Activated CD4-positive, alpha-beta T cell treated with anti-CD3 and anti-CD28 coated beads, Interleukin-2, Interleukin-4, amounts not matched to agents 100 ng/mL and 50 ng/mL, durations not matched to agents 16 hours and 8 hours (primary cell): Measurements from ENCODE around the gene CBLIF.
"Not testable (repeated sequence)": the region's sequence is repeated elsewhere in the genome, so short reads cannot be mapped to it uniquely, and the experiment has no call there.

ENCODE experiments used
- DNase-seq: peaks from one replicate; pipeline ENCODE4 v3.0.0-alpha.2; 2020; ENCODE audit warnings: low spot score

CBLIF gene

DNA sequence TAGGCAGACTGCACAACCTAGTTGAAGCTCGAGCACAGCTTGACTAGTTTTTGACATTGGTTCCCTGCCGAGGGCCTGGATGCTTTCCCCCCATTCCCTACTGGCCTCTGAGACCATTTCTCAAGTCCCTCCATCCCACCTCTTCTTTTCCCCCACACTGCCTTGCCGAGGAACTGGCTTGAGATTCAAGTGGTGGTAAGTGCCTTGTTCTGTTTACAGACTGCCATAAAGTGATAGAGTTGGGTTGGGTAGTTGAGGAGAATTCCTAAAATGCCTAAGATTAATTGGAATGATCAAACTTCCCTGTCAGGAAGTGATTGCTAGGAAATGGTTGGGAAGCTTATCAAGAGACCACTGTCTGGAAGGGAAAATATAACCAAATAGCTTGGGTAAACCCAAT, 50.9 kb downstream of the CBLIF start:
- no peak for DNase-seq

- DNase-seq: no peak
Measured at GRCh38 chr11:59792507-59792906, 52.8 kb downstream of the CBLIF start.

GRCh38 chr11:59791639-59792038, 53.7 kb downstream of the CBLIF start:
- no peak for DNase-seq

GRCh38 chr11:59787816-59788215, 57.5 kb downstream of the CBLIF start:
- no peak for DNase-seq

- DNase-seq: no peak
Measured at GRCh38 chr11:59787255-59787588, 58.1 kb downstream of the CBLIF start.

DNA sequence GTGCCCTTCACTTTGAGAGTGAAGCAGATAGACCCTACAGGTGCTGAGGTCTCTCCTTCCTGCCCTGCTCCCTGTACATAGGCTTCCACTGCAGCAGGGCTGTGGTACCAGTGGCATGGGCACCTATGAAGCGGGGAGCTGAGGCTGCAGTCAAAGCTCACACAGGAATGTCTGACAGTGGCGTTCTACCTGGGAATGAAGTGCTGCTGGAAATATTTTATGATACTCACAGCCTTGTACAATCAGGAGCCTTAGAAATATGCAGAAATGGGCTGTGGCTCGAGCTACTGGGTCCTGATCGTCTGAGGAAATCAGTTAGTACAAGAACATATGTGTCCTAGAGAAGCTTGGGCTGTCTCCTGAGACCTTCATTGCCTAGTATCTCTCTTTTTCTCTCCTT, 59.5 kb downstream of the CBLIF start:
- DNase-seq: no peak

DNA sequence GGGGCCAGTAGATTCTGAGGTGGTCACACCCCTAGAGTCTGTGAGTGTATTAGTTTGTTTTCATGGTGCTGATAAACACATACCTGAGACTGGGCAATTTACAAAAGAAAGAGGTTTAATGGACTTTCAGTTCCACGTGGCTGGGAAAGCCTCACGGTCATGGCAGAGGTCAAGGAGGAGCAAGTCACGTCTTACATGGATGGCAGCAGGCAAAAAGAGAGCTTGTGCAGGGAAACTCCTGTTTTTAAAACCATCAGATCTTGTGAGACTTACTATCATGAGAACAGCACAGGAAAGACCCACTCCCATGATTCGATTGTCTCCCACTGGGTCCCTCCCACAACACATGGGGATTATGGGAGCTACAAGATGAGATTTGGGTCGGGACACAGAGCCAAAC, 60.9 kb downstream of the CBLIF start:
- not testable (repeated sequence) for DNase-seq

- DNase-seq: peak; percentile 53
Measured at GRCh38 chr11:59783632-59784090, 61.6 kb downstream of the CBLIF start.

DNA sequence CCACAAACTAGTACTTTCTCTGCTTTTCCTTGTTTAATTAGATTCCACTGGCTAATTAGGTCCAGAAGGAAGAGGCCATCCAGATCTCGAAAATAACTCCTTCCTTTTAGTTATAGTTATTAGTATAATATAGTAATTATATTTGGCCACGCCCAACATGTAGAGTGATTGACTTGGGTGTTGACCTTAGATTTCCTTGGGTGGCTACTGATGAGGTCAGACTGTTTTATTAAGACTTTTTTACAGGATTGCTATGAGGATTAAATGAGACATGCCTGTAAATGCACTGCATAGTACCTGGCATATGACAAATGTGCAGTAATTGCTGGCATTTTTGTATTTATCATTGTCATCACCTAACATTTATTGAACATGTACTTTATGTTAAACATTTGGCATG, 63.2 kb downstream of the CBLIF start:
- DNase-seq: no peak

DNA sequence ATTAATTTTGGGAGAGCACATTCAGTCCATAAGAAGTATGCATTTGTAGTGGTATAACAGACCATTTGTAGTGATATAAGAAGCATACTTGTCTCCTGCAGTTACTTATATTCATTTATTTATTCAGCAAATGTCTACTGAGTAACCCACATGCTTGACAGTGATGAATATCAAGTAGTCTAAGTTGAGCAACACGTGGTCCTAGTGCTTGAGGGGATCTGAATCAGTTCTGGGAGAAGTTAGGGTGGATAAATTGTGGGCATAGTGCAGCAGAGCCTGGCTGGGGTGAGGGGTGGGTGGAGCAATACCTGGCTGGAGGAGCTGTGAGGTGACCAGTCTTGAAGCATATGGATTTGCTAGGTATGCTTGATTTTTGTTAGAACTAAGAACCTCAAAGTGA, 65.8 kb downstream of the CBLIF start:
- DNase-seq: no peak
